H9 (cell line): Measurements from ENCODE around the gene TMEM175. TPM values are rescaled to one million over a fixed set of nuclear protein-coding genes. Genes with fewer than 3 reads are reported as not detected.

Experiments
- DNase-seq: peaks from one replicate; pipeline ENCODE4 v3.0.0-alpha.2; 2017
- H2AFZ ChIP-seq: one replicate; pipeline ENCODE4 v1.6.1; 2013; ENCODE audit warnings: mild to moderate bottlenecking, low read length, control low read depth, moderate library complexity
- H2AK5ac ChIP-seq: 2 replicates; pipeline ENCODE4 v1.6.1; 2013; ENCODE audit warnings: low read length, control low read depth, mixed read lengths; ENCODE audit not compliant: insufficient read length
- H2BK120ac ChIP-seq: one replicate; pipeline ENCODE4 v1.6.1; 2013; ENCODE audit warnings: low read depth, mild to moderate bottlenecking, low read length, control low read depth, inconsistent platforms; ENCODE audit not compliant: poor library complexity, severe bottlenecking
- H2BK12ac ChIP-seq: 2 replicates; pipeline ENCODE4 v1.6.1; 2013; ENCODE audit warnings: low read length, control low read depth, mixed read lengths, low read depth; ENCODE audit not compliant: insufficient read length
- H2BK15ac ChIP-seq: 2 replicates; pipeline ENCODE4 v1.6.1; 2013; ENCODE audit warnings: low read depth, low read length, control low read depth
- H2BK20ac ChIP-seq: one replicate; pipeline ENCODE4 v1.6.1; 2013; ENCODE audit warnings: low read depth, mild to moderate bottlenecking, low read length, control low read depth, inconsistent platforms; ENCODE audit not compliant: poor library complexity, severe bottlenecking
- H2BK5ac ChIP-seq: 2 replicates; pipeline ENCODE4 v1.6.1; 2013; ENCODE audit warnings: low read length, control low read depth, mixed read lengths; ENCODE audit not compliant: insufficient read length
- H3K14ac ChIP-seq: 2 replicates; pipeline ENCODE4 v1.6.1; 2013; ENCODE audit warnings: low read length, control low read depth; ENCODE audit not compliant: insufficient read depth
- H3K18ac ChIP-seq: 2 replicates; pipeline ENCODE4 v1.6.1; 2013; ENCODE audit warnings: low read depth, mild to moderate bottlenecking, mixed read lengths, low read length, control low read depth; ENCODE audit not compliant: insufficient read length
- H3K23ac ChIP-seq: 2 replicates; pipeline ENCODE4 v1.6.1; 2013; ENCODE audit warnings: low read length, control low read depth, mixed read lengths, low read depth; ENCODE audit not compliant: insufficient read length
- H3K23me2 ChIP-seq: 2 replicates; pipeline ENCODE4 v1.6.1; 2013; ENCODE audit warnings: low read depth, mild to moderate bottlenecking, mixed read lengths, low read length, control low read depth; ENCODE audit not compliant: insufficient read length, poor library complexity, severe bottlenecking
- H3K27ac ChIP-seq: 2 replicates; pipeline ENCODE4 v1.5.1; 2013; ENCODE audit warnings: low read length, control low read depth, mixed read lengths, low read depth; ENCODE audit not compliant: insufficient read length
- H3K27me3 ChIP-seq: 2 replicates; pipeline ENCODE4 v1.6.1; 2013; ENCODE audit warnings: low read length, control low read depth, inconsistent platforms; ENCODE audit not compliant: insufficient read depth
- H3K4ac ChIP-seq: 2 replicates; pipeline ENCODE4 v1.6.1; 2013; ENCODE audit warnings: low read depth, mild to moderate bottlenecking, control low read depth, inconsistent platforms, low read length, moderate library complexity
- H3K4me1 ChIP-seq: 2 replicates; pipeline ENCODE4 v1.6.1; 2013; ENCODE audit warnings: low read length, control low read depth, inconsistent platforms; ENCODE audit not compliant: insufficient read depth
- H3K4me2 ChIP-seq: 2 replicates; pipeline ENCODE4 v1.6.1; 2013; ENCODE audit warnings: low read length, control low read depth, mixed read lengths; ENCODE audit not compliant: insufficient read length, insufficient read depth
- H3K56ac ChIP-seq: 2 replicates; pipeline ENCODE4 v1.6.1; 2013; ENCODE audit warnings: low read depth, mild to moderate bottlenecking, mixed read lengths, low read length, control low read depth; ENCODE audit not compliant: insufficient read length
- H3K79me1 ChIP-seq: 2 replicates; pipeline ENCODE4 v1.6.1; 2013; ENCODE audit warnings: low read depth, mild to moderate bottlenecking, moderate library complexity, low read length, control low read depth, inconsistent platforms; ENCODE audit not compliant: insufficient read depth, poor library complexity, severe bottlenecking
- H3K79me2 ChIP-seq: 2 replicates; pipeline ENCODE4 v1.6.1; 2013; ENCODE audit warnings: low read length, control low read depth, inconsistent platforms; ENCODE audit not compliant: insufficient read depth
- H3K9ac ChIP-seq: 2 replicates; pipeline ENCODE4 v1.6.1; 2013; ENCODE audit warnings: low read length, control low read depth, mixed read lengths; ENCODE audit not compliant: insufficient read length; ENCODE audit errors: extremely low read depth
- H3K9me3 ChIP-seq: one replicate; pipeline ENCODE4 v1.6.1; 2013; ENCODE audit warnings: low read depth, low read length, inconsistent platforms; ENCODE audit not compliant: control insufficient read depth
- H3T11ph ChIP-seq: one replicate; pipeline ENCODE4 v1.6.1; 2013; ENCODE audit warnings: mild to moderate bottlenecking, low read length, control low read depth, inconsistent platforms
- H4K20me1 ChIP-seq: one replicate; pipeline ENCODE4 v1.6.1; 2013; ENCODE audit not compliant: control insufficient read depth, insufficient read length, insufficient read depth
- H4K5ac ChIP-seq: 2 replicates; pipeline ENCODE4 v1.6.1; 2013; ENCODE audit warnings: low read depth, mild to moderate bottlenecking, mixed read lengths, low read length, control low read depth; ENCODE audit not compliant: insufficient read length
- H4K8ac ChIP-seq: replicated peaks from 2 replicates; pipeline ENCODE4 v1.6.1; 2013; ENCODE audit warnings: low read length, control low read depth, mixed read lengths, low read depth; ENCODE audit not compliant: insufficient read length
- H4K91ac ChIP-seq: 2 replicates; pipeline ENCODE4 v1.6.1; 2013; ENCODE audit warnings: low read depth, mild to moderate bottlenecking, moderate library complexity, mixed read lengths, low read length, control low read depth; ENCODE audit not compliant: insufficient read length
- H3K27ac Mint-ChIP-seq, 3 experiments: 2 replicates in 2 of 3; 3 replicates in 1 of 3; pipeline ENCODE4 v1.8.0; 2020 to 2021; ENCODE audit warnings: mixed read lengths in 3 of 3, mild to moderate bottlenecking in 1 of 3, moderate library complexity in 1 of 3
- H3K27me3 Mint-ChIP-seq: 2 replicates; pipeline ENCODE4 v1.8.0; 2021; ENCODE audit warnings: low read depth, mild to moderate bottlenecking, moderate library complexity, mixed read lengths
- H3K36me3 Mint-ChIP-seq, 3 experiments: 2 replicates in 2 of 3; 3 replicates in 1 of 3; pipeline ENCODE4 v1.8.0; 2020 to 2021; ENCODE audit warnings: low read depth in 3 of 3, mixed read lengths in 3 of 3; ENCODE audit not compliant: insufficient read depth in 1 of 3
- H3K4me1 Mint-ChIP-seq, 2 experiments: 2 replicates each; pipeline ENCODE4 v1.8.0; 2020; ENCODE audit warnings: mixed read lengths in 2 of 2
- H3K4me3 Mint-ChIP-seq, 2 experiments: 2 replicates in 1 of 2; 3 replicates in 1 of 2; pipeline ENCODE4 v1.8.0; 2020 to 2021; ENCODE audit warnings: mild to moderate bottlenecking in 2 of 2, mixed read lengths in 2 of 2, moderate library complexity in 1 of 2
- H3K9me3 Mint-ChIP-seq, 2 experiments: 2 replicates in 1 of 2; 3 replicates in 1 of 2; pipeline ENCODE4 v1.8.0; 2020; ENCODE audit warnings: mild to moderate bottlenecking in 2 of 2, mixed read lengths in 2 of 2, moderate library complexity in 1 of 2
- CTCF ChIP-seq: fragments of 200-600 bp; sonication (generic); conservative IDR thresholded peaks from 3 replicates; pipeline ENCODE4 v1.8.0; 2021; ENCODE audit warnings: antibody characterized with exemption, mild to moderate bottlenecking
- WGBS: extraction: QIAGEN DNeasy Blood & Tissue Kit; methylation state at CpG from one replicate; pipeline ENCODE4 v1.1.7; 2013; ENCODE audit warnings: missing lambda C conversion rate, low lambda C conversion rate, mixed read lengths; ENCODE audit not compliant: insufficient read length; ENCODE audit errors: extremely low coverage; 5-methylcytosine and 5-hydroxymethylcytosine counted together
- total RNA-seq: library from RNA; stranded (reverse); gene quantifications from 2 replicates; pipeline ENCODE4 v1.2.1, GENCODE V29; 2021

Gene TMEM175
- total RNA-seq, 1 experiment from 2014 or later, result 6.4 TPM

- no peak for DNase-seq
- no CpG with 5 or more reads among the region's 15 CpGs for WGBS
- TF ChIP-seq CTCF, result no peak
- Histone ChIP-seq H2BK5ac (no peak overlapping the region), H2AK5ac (no peak overlapping the region), H2BK120ac (no peak overlapping the region), H3K4me2 (no peak overlapping the region), H4K5ac (no peak overlapping the region), H3K23me2 (peaks cover 3% of the 10 kb centered on the region), H3K23ac (no peak overlapping the region), H4K20me1 (no peaks in the 10 kb centered on the region), H3K14ac (no peak overlapping the region), H2AFZ (no peak overlapping the region), H3K27ac (no peak overlapping the region), H3K4me1 (peaks cover 3% of the 10 kb centered on the region; the same call in 1 of the 2 replicates), H2BK15ac (no peak overlapping the region), H2BK20ac (no peak overlapping the region), H3K27me3 (no peaks in the 10 kb centered on the region; the same call in 1 of the 2 replicates), H3T11ph (no peak overlapping the region), H4K91ac (no peak overlapping the region), H3K56ac (no peak overlapping the region), H3K79me2 (no peaks in the 10 kb centered on the region), H3K9me3 (no peaks in the 10 kb centered on the region), H3K79me1 (no peaks in the 10 kb centered on the region), H3K4ac (no peak overlapping the region), H2BK12ac (no peak overlapping the region), H4K8ac (no peak overlapping the region), H3K18ac (no peak overlapping the region), H3K9ac (no peak overlapping the region)
- Mint-ChIP-seq H3K36me3 (no peaks in the 10 kb centered on the region), H3K9me3 (peaks cover 0 to 4% of the 10 kb centered on the region in 2 experiments; a peak in 1 of 5 replicates), H3K27me3 (peaks cover 48% of the 10 kb centered on the region), H3K4me3 (no peak overlapping the region), H3K27ac (no peak overlapping the region), H3K4me1 (peaks cover 15 to 17% of the 10 kb centered on the region in 2 experiments)
These were observed 50.6 kb downstream of the TMEM175 start for GRCh38 chr4:982814-983213.
